Breast epithelium (tissue), 3 donors: ENCODE data around the gene CDC42.

Source experiments
- POLR2AphosphoS5 ChIP-seq, 3 donors: sonication (generic); formaldehyde crosslinking; IDR thresholded peaks; one replicate each; pipeline ENCODE4 v1.6.1; 2017; ENCODE audit warnings: antibody characterized with exemption in 3 of 3
- TF ChIP-seq, protein P1 (sequence below), 3 donors: fragments of 450-650 bp; IDR thresholded peaks; one replicate each; pipeline ENCODE4 v1.5.1; 2016 to 2017; ENCODE audit warnings: antibody characterized with exemption in 3 of 3, mild to moderate bottlenecking in 3 of 3, moderate library complexity in 3 of 3

DNA sequence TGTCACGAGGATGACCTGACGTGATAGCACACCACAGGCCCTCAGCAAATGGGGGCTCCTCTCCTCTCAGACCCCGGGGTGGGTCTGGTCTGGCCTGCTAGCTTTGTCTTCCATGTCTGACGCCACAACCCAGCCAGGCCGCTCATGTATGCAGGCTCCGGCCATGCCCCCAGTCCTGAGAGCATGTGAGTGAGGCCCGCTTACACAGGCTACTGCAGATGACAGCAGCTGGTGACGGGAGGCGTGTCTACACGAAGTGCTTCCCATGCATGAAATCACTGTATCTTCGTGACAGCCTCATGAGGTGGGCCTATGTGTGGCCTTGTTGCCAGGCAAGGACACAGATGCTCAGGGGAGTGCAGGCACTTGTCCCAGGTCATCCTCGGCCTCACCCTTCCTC lies 74.0 kb downstream of the CDC42 start:
- TF ChIP-seq, protein P1, sequence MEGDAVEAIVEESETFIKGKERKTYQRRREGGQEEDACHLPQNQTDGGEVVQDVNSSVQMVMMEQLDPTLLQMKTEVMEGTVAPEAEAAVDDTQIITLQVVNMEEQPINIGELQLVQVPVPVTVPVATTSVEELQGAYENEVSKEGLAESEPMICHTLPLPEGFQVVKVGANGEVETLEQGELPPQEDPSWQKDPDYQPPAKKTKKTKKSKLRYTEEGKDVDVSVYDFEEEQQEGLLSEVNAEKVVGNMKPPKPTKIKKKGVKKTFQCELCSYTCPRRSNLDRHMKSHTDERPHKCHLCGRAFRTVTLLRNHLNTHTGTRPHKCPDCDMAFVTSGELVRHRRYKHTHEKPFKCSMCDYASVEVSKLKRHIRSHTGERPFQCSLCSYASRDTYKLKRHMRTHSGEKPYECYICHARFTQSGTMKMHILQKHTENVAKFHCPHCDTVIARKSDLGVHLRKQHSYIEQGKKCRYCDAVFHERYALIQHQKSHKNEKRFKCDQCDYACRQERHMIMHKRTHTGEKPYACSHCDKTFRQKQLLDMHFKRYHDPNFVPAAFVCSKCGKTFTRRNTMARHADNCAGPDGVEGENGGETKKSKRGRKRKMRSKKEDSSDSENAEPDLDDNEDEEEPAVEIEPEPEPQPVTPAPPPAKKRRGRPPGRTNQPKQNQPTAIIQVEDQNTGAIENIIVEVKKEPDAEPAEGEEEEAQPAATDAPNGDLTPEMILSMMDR (IDR thresholded peaks at IDR 0.05): no peak
- no peak for TF ChIP-seq POLR2AphosphoS5 (IDR thresholded peaks at IDR 0.05)
